CD14-positive monocyte (primary cell): ENCODE results near the gene NR3C1. TPM values are rescaled to one million over a fixed set of nuclear protein-coding genes. Genes with fewer than 3 reads are reported as not detected.

Source experiments
- DNase-seq, 3 donors: peaks; one replicate each; pipeline ENCODE4 v3.0.0-alpha.2; 2011 to 2022
- H2AFZ ChIP-seq: 2 replicates; pipeline ENCODE4 v1.6.0; 2012; ENCODE audit warnings: mild to moderate bottlenecking, low read depth, low read length, inconsistent platforms; ENCODE audit not compliant: insufficient read depth, poor library complexity, severe bottlenecking
- H3K27ac ChIP-seq, 2 donors: 1 replicate in 1 of 2; 2 replicates in 1 of 2; pipeline ENCODE4 v1.5.1; 2012 to 2013; ENCODE audit warnings: low read length in 2 of 2, control low read depth in 1 of 2, inconsistent platforms in 1 of 2, low read depth in 1 of 2, mild to moderate bottlenecking in 1 of 2
- H3K27me3 ChIP-seq, 2 donors: one replicate each; pipeline versions ENCODE4 v1.6.0 to v1.6.1; 2011 to 2013; ENCODE audit warnings: low read length in 2 of 2; ENCODE audit not compliant: control insufficient read depth in 2 of 2, insufficient read depth in 2 of 2
- H3K36me3 ChIP-seq, 2 donors: replicated peaks in 1 of 2; 1 replicate in 1 of 2; 2 replicates in 1 of 2; pipeline versions ENCODE4 v1.5.1 to v1.6.1; 2012 to 2013; ENCODE audit warnings: low read length in 2 of 2, control low read depth in 1 of 2, inconsistent platforms in 1 of 2, mild to moderate bottlenecking in 1 of 2; ENCODE audit not compliant: insufficient read depth in 2 of 2, control insufficient read depth in 1 of 2
- H3K4me1 ChIP-seq, 2 donors: 1 replicate in 1 of 2; 2 replicates in 1 of 2; pipeline versions ENCODE4 v1.5.1 to v1.6.1; 2012 to 2013; ENCODE audit warnings: low read length in 2 of 2, control low read depth in 1 of 2, inconsistent platforms in 1 of 2, mild to moderate bottlenecking in 1 of 2, moderate library complexity in 1 of 2; ENCODE audit not compliant: insufficient read depth in 2 of 2, control insufficient read depth in 1 of 2
- H3K4me2 ChIP-seq: replicated peaks from 2 replicates; pipeline ENCODE3; 2012; ENCODE audit warnings: low read length, moderate library complexity, mild to moderate bottlenecking; ENCODE audit not compliant: poor library complexity, severe bottlenecking; ENCODE audit errors: extremely low read depth
- H3K4me3 ChIP-seq, 3 experiments: fragments of 200-600 bp in 1 of 3; sonication (generic) in 1 of 3; replicated peaks in 1 of 3; 1 replicate in 2 of 3; 2 replicates in 1 of 3; pipeline ENCODE4 v1.5.1; 2011 to 2013; ENCODE audit warnings: low read length in 3 of 3, mild to moderate bottlenecking in 3 of 3, control low read depth in 2 of 3, low read depth in 2 of 3, inconsistent platforms in 1 of 3, moderate library complexity in 1 of 3
- H3K79me2 ChIP-seq: 2 replicates; pipeline ENCODE4 v1.6.0; 2012; ENCODE audit warnings: mild to moderate bottlenecking, control low read depth, inconsistent platforms, low read length, moderate library complexity; ENCODE audit not compliant: insufficient read depth
- H3K9ac ChIP-seq: 2 replicates; pipeline ENCODE4 v1.6.0; 2017; ENCODE audit warnings: low read length, mild to moderate bottlenecking; ENCODE audit not compliant: insufficient read depth, poor library complexity, severe bottlenecking
- H3K9me3 ChIP-seq, 2 donors: replicated peaks in 1 of 2; 1 replicate in 1 of 2; 2 replicates in 1 of 2; pipeline versions ENCODE4 v1.5.1 to v1.6.1; 2012 to 2013; ENCODE audit warnings: low read length in 2 of 2, control low read depth in 1 of 2; ENCODE audit not compliant: control insufficient read depth in 1 of 2, insufficient read depth in 1 of 2
- H4K20me1 ChIP-seq: 2 replicates; pipeline ENCODE4 v1.6.0; 2012; ENCODE audit warnings: mild to moderate bottlenecking, low read length, control low read depth, moderate library complexity; ENCODE audit not compliant: insufficient read depth
- H3K27ac Mint-ChIP-seq, 7 donors: one replicate each; pipeline ENCODE4 v1.8.0; 2020; ENCODE audit warnings: mild to moderate bottlenecking in 7 of 7, mixed read lengths in 7 of 7, moderate library complexity in 6 of 7, inconsistent platforms in 2 of 7
- H3K27me3 Mint-ChIP-seq, 3 donors: one replicate each; pipeline ENCODE4 v1.8.0; 2021 to 2022; ENCODE audit warnings: low read depth in 3 of 3, mild to moderate bottlenecking in 3 of 3, mixed read lengths in 3 of 3, moderate library complexity in 3 of 3, inconsistent platforms in 1 of 3
- H3K36me3 Mint-ChIP-seq, 2 donors: one replicate each; pipeline ENCODE4 v1.8.0; 2020; ENCODE audit warnings: mixed read lengths in 2 of 2, inconsistent platforms in 1 of 2, mild to moderate bottlenecking in 1 of 2
- H3K4me1 Mint-ChIP-seq: one replicate; pipeline ENCODE4 v1.8.0; 2020; ENCODE audit warnings: mild to moderate bottlenecking, mixed read lengths
- H3K4me3 Mint-ChIP-seq, 2 donors: one replicate each; pipeline ENCODE4 v1.8.0; 2020; ENCODE audit warnings: mild to moderate bottlenecking in 2 of 2, mixed read lengths in 2 of 2, moderate library complexity in 1 of 2
- H3K9me3 Mint-ChIP-seq, 7 donors: one replicate each; pipeline ENCODE4 v1.8.0; 2020 to 2022; ENCODE audit warnings: mixed read lengths in 7 of 7, mild to moderate bottlenecking in 6 of 7, moderate library complexity in 6 of 7, inconsistent platforms in 2 of 7
- WGBS: methylation state at CpG from one replicate; pipeline ENCODE4 v1.1.5; 2013; ENCODE audit warnings: missing lambda C conversion rate; ENCODE audit not compliant: insufficient coverage; 5-methylcytosine and 5-hydroxymethylcytosine counted together
- intact Hi-C, 2 donors: fragments of 100-400 bp; cut with micrococcal nuclease; formaldehyde crosslinking; loops; one replicate each; pipeline versions ENCODE4 v1.15.0 to v1.15.1; 2023
- polyA minus RNA-seq: library from RNA; depleted of rRNA, polyadenylated mRNA; stranded (reverse); fragments of >200 nt; gene quantifications from 2 replicates; pipeline ENCODE4 v1.2.3, GENCODE V29; 2012
- polyA plus RNA-seq, 3 donors: library from polyadenylated mRNA; depleted of rRNA in 1 of 3; unstranded in 2 of 3; stranded (reverse) in 1 of 3; fragments of 300-500 nt in 2 of 3; fragments of >200 nt in 1 of 3; fragmentation: Illumina TruSeq in 2 of 3; gene quantifications; 1 replicate in 2 of 3; 2 replicates in 1 of 3; pipeline ENCODE4 v1.2.3, GENCODE V29; 2012 to 2021
- total RNA-seq, 12 experiments: library from RNA in 1 of 12; stranded (reverse) in 1 of 12; fragments of 120-200 nt in 1 of 12; gene quantifications; one replicate each; pipeline ENCODE4 v1.2.4 and lab custom pipeline; 2013 to 2026; ENCODE audit warnings: mixed read lengths in 6 of 12, inconsistent platforms in 1 of 12
- TF ChIP-seq, protein P1 (sequence below): fragments of 200-600 bp; IDR thresholded peaks from one replicate; pipeline ENCODE4 v1.8.0; 2022; ENCODE audit warnings: antibody characterized with exemption, mild to moderate bottlenecking

The NR3C1 gene
- total RNA-seq (2013): 89.4 TPM
- polyA plus RNA-seq (10 to 100 TPM; 25.4 to 82.8 (median 75.1) TPM), polyA minus RNA-seq (43.2 and 54.8 TPM in 2 replicates), total RNA-seq (lab: John Stamatoyannopoulos, UW) (297 to 1,267 (median 343) reads per million in 11 experiments)

DNA sequence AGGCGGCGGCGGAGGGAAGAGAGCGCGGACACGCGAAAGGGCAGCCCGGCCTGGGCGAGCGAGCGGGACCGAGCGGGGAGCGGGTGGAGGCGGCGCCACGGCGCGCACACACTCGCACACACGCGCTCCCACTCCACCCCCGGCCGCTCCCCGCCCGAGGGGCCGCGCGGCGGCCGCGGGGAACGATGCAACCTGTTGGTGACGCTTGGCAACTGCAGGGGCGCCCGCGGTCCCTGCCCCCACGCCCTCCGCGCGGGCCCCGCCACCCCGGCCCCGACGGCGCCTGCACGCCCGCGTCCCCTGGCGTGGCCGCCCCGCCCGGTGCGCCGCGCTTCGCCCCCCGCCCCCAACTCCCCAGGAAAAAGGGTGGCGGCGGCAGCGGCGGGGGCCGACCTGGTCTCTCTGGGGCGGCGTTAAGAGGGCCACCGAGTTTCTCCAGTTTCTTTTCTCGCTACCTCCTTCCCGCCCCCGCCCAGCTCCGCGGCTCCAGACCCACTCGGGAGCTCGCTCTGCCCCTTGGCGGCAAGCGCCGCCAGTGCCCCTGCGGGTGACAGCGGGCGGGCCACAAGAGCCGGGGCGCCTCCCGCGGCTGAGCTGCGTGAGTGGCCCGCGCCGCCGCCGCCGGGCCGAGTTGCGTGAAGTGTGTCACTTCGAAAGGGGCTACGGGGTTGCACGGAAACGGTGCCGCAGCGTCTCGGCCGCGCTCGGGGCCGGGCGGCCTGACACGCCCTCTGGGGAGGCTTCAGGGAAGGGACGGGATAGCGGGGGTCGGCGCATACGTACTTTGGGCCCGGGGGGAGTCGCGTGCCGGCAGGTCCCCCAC is at the start of gene NR3C1:
NR3C1 (minus strand) TSS at position 94 of the 823 bp plus-strand sequence. CDS start 2,847 bp downstream, outside the sequence.
- peak within 1 kb of the TSS; percentile 98 to 99 (median 99) for H3K27ac Mint-ChIP-seq

DNA sequence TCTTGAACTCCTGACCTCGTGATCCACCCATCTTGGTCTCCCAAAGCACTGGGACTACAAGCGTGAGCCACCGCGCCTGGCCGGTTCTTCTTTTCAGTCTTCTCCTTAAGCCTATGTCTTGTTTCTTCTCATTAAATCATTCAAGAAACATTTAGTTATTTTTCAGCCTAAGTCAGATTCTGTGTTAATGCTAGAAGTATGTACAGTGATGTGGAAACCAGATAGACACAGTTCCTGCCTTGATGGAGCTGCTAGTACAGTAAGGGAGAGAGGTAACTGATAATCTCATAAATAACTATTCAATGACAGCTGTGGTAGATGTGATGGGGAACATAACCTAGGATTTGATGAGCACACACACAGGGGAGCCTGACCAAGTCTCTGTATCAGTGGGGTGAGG is 46.3 kb upstream of the NR3C1 start:
- WGBS: 100% methylated on average over 1 of the region's 5 CpGs
- H3K9me3 ChIP-seq: peaks cover 0 to 2% of the 10 kb centered on the region in 2 donors
- Mint-ChIP-seq H3K9me3 (peaks cover 0 to 8% (median 2%) of the 10 kb centered on the region in 7 donors), H3K4me1 (peaks cover 17% of the 10 kb centered on the region), H3K36me3 (no peaks in the 10 kb centered on the region), H3K4me3 (no peak overlapping the region), H3K27ac (no peak overlapping the region), H3K27me3 (no peaks in the 10 kb centered on the region)
- peaks cover 6 to 8% of the 10 kb centered on the region in 2 donors for H3K4me1 ChIP-seq
- no peaks in the 10 kb centered on the region for H3K36me3 ChIP-seq
- H2AFZ ChIP-seq: no peak overlapping the region
- H4K20me1 ChIP-seq: no peaks in the 10 kb centered on the region
- no peak overlapping the region for H3K4me2 ChIP-seq
- H3K4me3 ChIP-seq: no peak overlapping the region
- no peak for DNase-seq
- H3K9ac ChIP-seq: no peak overlapping the region
- no peak overlapping the region for H3K27ac ChIP-seq
- H3K27me3 ChIP-seq: no peaks in the 10 kb centered on the region
- no peaks in the 10 kb centered on the region for H3K79me2 ChIP-seq
- TF ChIP-seq, protein P1, sequence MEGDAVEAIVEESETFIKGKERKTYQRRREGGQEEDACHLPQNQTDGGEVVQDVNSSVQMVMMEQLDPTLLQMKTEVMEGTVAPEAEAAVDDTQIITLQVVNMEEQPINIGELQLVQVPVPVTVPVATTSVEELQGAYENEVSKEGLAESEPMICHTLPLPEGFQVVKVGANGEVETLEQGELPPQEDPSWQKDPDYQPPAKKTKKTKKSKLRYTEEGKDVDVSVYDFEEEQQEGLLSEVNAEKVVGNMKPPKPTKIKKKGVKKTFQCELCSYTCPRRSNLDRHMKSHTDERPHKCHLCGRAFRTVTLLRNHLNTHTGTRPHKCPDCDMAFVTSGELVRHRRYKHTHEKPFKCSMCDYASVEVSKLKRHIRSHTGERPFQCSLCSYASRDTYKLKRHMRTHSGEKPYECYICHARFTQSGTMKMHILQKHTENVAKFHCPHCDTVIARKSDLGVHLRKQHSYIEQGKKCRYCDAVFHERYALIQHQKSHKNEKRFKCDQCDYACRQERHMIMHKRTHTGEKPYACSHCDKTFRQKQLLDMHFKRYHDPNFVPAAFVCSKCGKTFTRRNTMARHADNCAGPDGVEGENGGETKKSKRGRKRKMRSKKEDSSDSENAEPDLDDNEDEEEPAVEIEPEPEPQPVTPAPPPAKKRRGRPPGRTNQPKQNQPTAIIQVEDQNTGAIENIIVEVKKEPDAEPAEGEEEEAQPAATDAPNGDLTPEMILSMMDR: no peak
- intact Hi-C loops: no loop called here

More for the DNA sequence above, at the start of gene NR3C1:
- Histone ChIP-seq H3K4me1 (peaks cover 28 to 46% of the 10 kb centered on the region in 2 donors), H2AFZ (peak within 1 kb of the TSS; percentile 91), H3K27ac (peak within 1 kb of the TSS; percentile 96 to 98), H3K9ac (peak within 1 kb of the TSS; percentile 97), H3K4me3 (peak within 1 kb of the TSS; percentile 64 to 98 (median 88)), H3K4me2 (peak within 1 kb of the TSS; percentile 98), H3K9me3 (no peaks in the 10 kb centered on the region), H3K27me3 (no peaks in the 10 kb centered on the region), H4K20me1 (peaks cover 43% of the 10 kb centered on the region), H3K79me2 (peaks cover 46% of the 10 kb centered on the region), H3K36me3 (peaks cover 13 to 19% of the 10 kb centered on the region in 2 donors)
- no peaks in the 10 kb centered on the region for H3K27me3 Mint-ChIP-seq
- under 1% methylated on average over 105 of the region's 114 CpGs for WGBS
- intact Hi-C loops: loop anchor here (2.0 to 10.0 kb wide), 7 partner anchors 31 to 399 kb away; no protein-coding TSS in a partner anchor
- peaks cover 0 to 2% (median 0%) of the 10 kb centered on the region in 7 donors for H3K9me3 Mint-ChIP-seq
- TF ChIP-seq, protein P1: peak; percentile 64
- peak; percentile 84 to 89 (median 86) for DNase-seq
- H3K4me3 Mint-ChIP-seq: peak within 1 kb of the TSS; percentile 90 to 93
- peaks cover 19 to 26% of the 10 kb centered on the region in 2 donors for H3K36me3 Mint-ChIP-seq
- peaks cover 35% of the 10 kb centered on the region for H3K4me1 Mint-ChIP-seq
